HCT116 (cell line): Measurements from ENCODE around the gene SETD2. TPM values are rescaled to one million over a fixed set of nuclear protein-coding genes. Genes with fewer than 3 reads are reported as not detected.

Experiments used
- ATAC-seq: fragments of 200-7000 bp; cut with Tn5 transposase; 2 replicates; pipeline ENCODE4 v1.9.1; 2020; ENCODE audit warnings: mild to moderate bottlenecking, moderate library complexity
- BruUV-seq: library from RNA; stranded (reverse); fragments of 400-500 nt; replicated peaks from 2 replicates; lab custom pipeline; 2021; lab: Mats Ljungman, UMichigan
- CTCF ChIA-PET: fragments of 300-600 bp; sonication (Branson Sonifier 250); formaldehyde crosslinking; loops from one replicate; lab custom pipeline; 2021; ENCODE audit warnings: antibody characterized with exemption; lab: Charles Lee
- POLR2A ChIA-PET: fragments of 300-600, 350-600 bp; sonication (Branson Sonifier 250); formaldehyde crosslinking; loops from one replicate; lab custom pipeline; 2021; ENCODE audit warnings: antibody characterized with exemption; lab: Charles Lee
- RAD21 ChIA-PET, 2 experiments: fragments of 300-600 bp; sonication (Branson Sonifier 250); formaldehyde crosslinking; loops; one replicate each; lab custom pipeline; 2023; ENCODE audit warnings: low total read pairs in 2 of 2; ENCODE audit not compliant: uncharacterized antibody in 2 of 2, unreplicated experiment in 2 of 2, low non-redundant PET in 1 of 2; lab: Charles Lee
- DNase-seq: peaks from one replicate; pipeline ENCODE4 v3.0.0-alpha.2; 2010; ENCODE audit warnings: low read depth, low spot score
- H2AFZ ChIP-seq: fragments of 200-600 bp; shearing (Covaris generic), sonication (generic); 2 replicates; pipeline ENCODE4 v1.6.1; 2017; ENCODE audit warnings: low read depth, mixed run types, mixed read lengths, antibody characterized with exemption, low read length; ENCODE audit not compliant: poor library complexity, severe bottlenecking
- H3K27ac ChIP-seq: 2 replicates; pipeline ENCODE4 v1.5.1; 2012; ENCODE audit warnings: low read depth, low read length
- H3K27me3 ChIP-seq: fragments of 200-600 bp; sonication (generic); 2 replicates; pipeline ENCODE4 v1.6.1; 2016; ENCODE audit warnings: mixed run types, low read length, mixed read lengths; ENCODE audit not compliant: insufficient read depth
- H3K36me3 ChIP-seq, 2 experiments: fragments of 200-500 bp in 1 of 2; fragments of 200-600 bp in 1 of 2; sonication (Bioruptor generic) in 1 of 2; sonication (generic) in 1 of 2; 2 replicates each; pipeline versions ENCODE4 v1.5.1 to v1.6.1; 2014 to 2016; ENCODE audit warnings: low read length in 2 of 2, inconsistent platforms in 1 of 2, mixed read lengths in 1 of 2, mixed run types in 1 of 2; ENCODE audit not compliant: insufficient read depth in 2 of 2, control insufficient read depth in 1 of 2
- H3K4me1 ChIP-seq, 2 experiments: fragments of 200-600 bp in 1 of 2; sonication (generic) in 1 of 2; 2 replicates each; pipeline versions ENCODE4 v1.5.1 to v1.6.1; 2012 to 2017; ENCODE audit warnings: low read length in 2 of 2, inconsistent platforms in 1 of 2, mild to moderate bottlenecking in 1 of 2, mixed read lengths in 1 of 2, mixed run types in 1 of 2, moderate library complexity in 1 of 2; ENCODE audit not compliant: insufficient read depth in 2 of 2, control insufficient read depth in 1 of 2
- H3K4me2 ChIP-seq: fragments of 200-600 bp; sonication (generic); 2 replicates; pipeline ENCODE4 v1.6.1; 2017; ENCODE audit warnings: mixed run types, low read length, mixed read lengths
- H3K4me3 ChIP-seq, 2 experiments: fragments of 200-600 bp in 1 of 2; sonication (generic) in 1 of 2; replicated peaks in 1 of 2; 2 replicates each; pipeline ENCODE4 v1.5.1; 2011 to 2016; ENCODE audit warnings: low read length in 2 of 2, control low read depth in 1 of 2, low read depth in 1 of 2, mild to moderate bottlenecking in 1 of 2, mixed read lengths in 1 of 2, mixed run types in 1 of 2
- H3K79me2 ChIP-seq: fragments of 200-600 bp; sonication (generic); 2 replicates; pipeline ENCODE4 v1.6.1; 2017; ENCODE audit warnings: mild to moderate bottlenecking, mixed run types, low read length, moderate library complexity, mixed read lengths; ENCODE audit not compliant: insufficient read depth
- H3K9ac ChIP-seq: fragments of 200-600 bp; sonication (generic); 2 replicates; pipeline ENCODE4 v1.6.1; 2016; ENCODE audit warnings: low read length, mixed read lengths
- H3K9me2 ChIP-seq: fragments of 200-600 bp; sonication (generic), shearing (Covaris generic); 2 replicates; pipeline ENCODE4 v1.6.1; 2017; ENCODE audit warnings: mixed run types, mild to moderate bottlenecking, moderate library complexity; ENCODE audit not compliant: insufficient read depth
- H3K9me3 ChIP-seq, 2 experiments: fragments of 200-500 bp in 1 of 2; fragments of 200-600 bp in 1 of 2; sonication (Bioruptor generic) in 1 of 2; sonication (generic) in 1 of 2; 2 replicates each; pipeline ENCODE4 v1.6.1; 2014 to 2017; ENCODE audit warnings: low read length in 2 of 2, mixed read lengths in 2 of 2, inconsistent platforms in 1 of 2, low read depth in 1 of 2, mild to moderate bottlenecking in 1 of 2, mixed run types in 1 of 2, moderate library complexity in 1 of 2; ENCODE audit not compliant: control insufficient read depth in 1 of 2, insufficient read depth in 1 of 2
- H4K20me1 ChIP-seq: fragments of 200-600 bp; sonication (generic), shearing (Covaris generic); 2 replicates; pipeline ENCODE4 v1.6.1; 2017; ENCODE audit warnings: mixed run types, mild to moderate bottlenecking, moderate library complexity; ENCODE audit not compliant: insufficient read depth
- ATF3 ChIP-seq: IDR thresholded peaks from 2 replicates; pipeline ENCODE4 v1.6.1; 2012
- CEBPB ChIP-seq: IDR thresholded peaks from 2 replicates; pipeline ENCODE4 v1.6.1; 2012; ENCODE audit warnings: low read depth
- CTCF ChIP-seq, 3 experiments: fragments of 200-600 bp in 1 of 3; sonication (generic) in 1 of 3; IDR thresholded peaks in 2 of 3; conservative IDR thresholded peaks in 1 of 3; 2 replicates each; pipeline ENCODE4 v1.5.1; 2012 to 2017; ENCODE audit warnings: low read depth in 2 of 3, low read length in 2 of 3, antibody characterized with exemption in 1 of 3, borderline replicate concordance in 1 of 3, control low read depth in 1 of 3, mild to moderate bottlenecking in 1 of 3, mixed read lengths in 1 of 3, mixed run types in 1 of 3, moderate library complexity in 1 of 3; ENCODE audit not compliant: insufficient read depth in 1 of 3
- EGR1 ChIP-seq: IDR thresholded peaks from 2 replicates; pipeline ENCODE4 v1.6.1; 2012; ENCODE audit warnings: low read depth
- EZH2 ChIP-seq: fragments of 200-600 bp; sonication (generic); IDR thresholded peaks from 2 replicates; pipeline ENCODE4 v1.6.1; 2017; ENCODE audit warnings: antibody characterized with exemption, mixed run types
- FOSL1 ChIP-seq: IDR thresholded peaks from 2 replicates; pipeline ENCODE4 v1.6.1; 2012; ENCODE audit warnings: low read depth
- POLR2A ChIP-seq: IDR thresholded peaks from 2 replicates; pipeline ENCODE4 v1.7.0; 2011; ENCODE audit warnings: borderline replicate concordance; ENCODE audit not compliant: insufficient read depth, insufficient read length; ENCODE audit errors: extremely low read depth
- RAD21 ChIP-seq: IDR thresholded peaks from 2 replicates; pipeline ENCODE4 v1.6.1; 2012; ENCODE audit warnings: low read depth, mild to moderate bottlenecking
- REST ChIP-seq: IDR thresholded peaks from 2 replicates; pipeline ENCODE4 v1.6.1; 2012; ENCODE audit warnings: low read depth
- SP1 ChIP-seq: IDR thresholded peaks from 2 replicates; pipeline ENCODE4 v1.6.1; 2012; ENCODE audit warnings: low read depth
- YY1 ChIP-seq: IDR thresholded peaks from 2 replicates; pipeline ENCODE4 v1.6.1; 2011; ENCODE audit warnings: low read length, low read depth, moderate library complexity, mild to moderate bottlenecking; ENCODE audit not compliant: insufficient replicate concordance; ENCODE audit errors: extremely low read depth
- ZNF274 ChIP-seq: fragments of 200-500 bp; sonication (Bioruptor generic); IDR thresholded peaks from 2 replicates; pipeline ENCODE4 v1.6.1; 2014; ENCODE audit warnings: mild to moderate bottlenecking, low read depth, low read length, inconsistent platforms
- intact Hi-C: fragments of 100-400 bp; cut with micrococcal nuclease; formaldehyde crosslinking; loops from 2 replicates; pipeline ENCODE4 v1.10.0; 2022
- total RNA-seq: library from RNA; stranded (reverse); gene quantifications from one replicate; pipeline ENCODE4 v1.2.1, GENCODE V29; 2021; ENCODE audit not compliant: unreplicated experiment

SETD2 gene
- total RNA-seq, 1 experiment from 2014 or later: 33.0 TPM

- TF ChIP-seq REST (no peak), EGR1 (0 out of 2 replicates have a peak, but pooled peaks have one; percentile 31), CTCF (IDR thresholded peaks at IDR 0.05 in 2 of 3, conservative IDR thresholded peaks at IDR 0.05 in 1 of 3; ENCODE audit: borderline replicate concordance in 1 of 3, insufficient read depth in 1 of 3, low read depth in 2 of 3, low read length in 2 of 3) (peak in 1 of 3 experiments; percentile 29; a peak in 1 of 6 replicates)
- TF ChIP-seq, all 23 proteins: peak for 8
Measured at GRCh38 chr3:47164007-47164881, at the start of gene SETD2 (continued).

- POLR2A ChIA-PET: no interaction called here
- no peak overlapping the region for H3K4me2 ChIP-seq
- no peak overlapping the region for H2AFZ ChIP-seq
- intact Hi-C loops: no loop called here
- no peaks in the 10 kb centered on the region for H3K4me1 ChIP-seq
- TF ChIP-seq SP1 (no peak), RAD21 (no peak), POLR2A (no peak), YY1 (no peak), FOSL1 (no peak), ZNF274 (no peak), ATF3 (no peak), EZH2 (no peak), CEBPB (no peak), CTCF (IDR thresholded peaks at IDR 0.05 in 2 of 3, conservative IDR thresholded peaks at IDR 0.05 in 1 of 3; ENCODE audit: borderline replicate concordance in 1 of 3, insufficient read depth in 1 of 3, low read depth in 2 of 3, low read length in 2 of 3) (no peak)
- TF ChIP-seq, all 23 proteins: peak for 0
- H3K9ac ChIP-seq: no peak overlapping the region
- DNase-seq (no peak), ATAC-seq (no peak)
- H3K9me3 ChIP-seq: no peaks in the 10 kb centered on the region
- H3K27ac ChIP-seq: no peak overlapping the region
- no peaks in the 10 kb centered on the region for H3K27me3 ChIP-seq
- no peak overlapping the region for H3K4me3 ChIP-seq
- no peaks in the 10 kb centered on the region for H3K36me3 ChIP-seq
- no TSS peak for BruUV-seq
- no peaks in the 10 kb centered on the region for H4K20me1 ChIP-seq
- CTCF ChIA-PET: no interaction called here
- RAD21 ChIA-PET: no interaction called here
- H3K79me2 ChIP-seq: no peaks in the 10 kb centered on the region
- H3K9me2 ChIP-seq: no peaks in the 10 kb centered on the region
Measured at GRCh38 chr3:47210863-47211405, 47.0 kb upstream of the SETD2 start.
